ENCODE data around the gene TWNK.

The TWNK gene

DNA sequence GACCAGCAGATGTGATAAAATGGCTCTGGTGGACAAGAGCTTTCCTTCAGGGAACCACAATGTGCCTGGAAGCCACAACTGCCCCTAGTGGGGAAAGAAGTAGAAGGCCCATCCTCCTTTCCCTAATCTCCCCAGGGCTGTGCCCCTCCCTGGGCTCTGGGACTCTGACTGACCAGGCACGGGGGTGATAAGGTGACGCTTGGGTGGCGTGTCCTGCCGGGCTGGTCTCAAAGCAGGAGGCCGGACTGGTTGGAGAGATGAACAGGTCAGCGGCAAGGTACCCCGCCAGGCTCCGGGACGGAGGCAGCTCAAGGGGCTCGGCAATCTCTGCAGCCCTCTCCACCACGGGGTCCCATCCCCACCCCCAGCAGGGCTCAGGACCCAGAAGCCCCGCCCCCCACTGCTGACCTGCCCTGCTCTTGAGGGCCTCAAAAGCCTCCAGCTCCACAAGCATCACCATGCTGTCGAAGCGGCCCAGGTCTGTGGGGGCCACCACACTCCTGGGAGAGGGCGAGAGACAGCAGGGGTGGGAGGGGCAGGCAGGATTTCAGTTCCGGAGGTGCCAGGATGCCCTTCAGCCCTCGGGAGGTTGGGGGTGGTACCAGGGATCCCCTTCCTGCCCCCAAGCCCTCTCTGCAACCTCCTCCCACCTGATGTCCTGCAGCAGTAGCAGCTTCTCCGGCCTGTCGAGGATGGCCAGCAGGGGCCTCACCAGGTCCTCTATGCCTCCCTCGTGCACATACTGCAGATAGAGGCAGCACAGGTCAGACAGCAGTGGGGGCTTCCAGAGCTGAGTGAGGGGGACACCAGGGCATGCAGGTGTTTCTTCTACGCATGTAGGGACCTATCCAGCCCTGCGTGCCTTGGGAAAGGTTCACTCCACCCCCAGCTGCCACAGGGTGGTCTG is 24.4 kb downstream of the TWNK start:
- no peak for DNase-seq (ENCODE audit: low read depth)

DNA sequence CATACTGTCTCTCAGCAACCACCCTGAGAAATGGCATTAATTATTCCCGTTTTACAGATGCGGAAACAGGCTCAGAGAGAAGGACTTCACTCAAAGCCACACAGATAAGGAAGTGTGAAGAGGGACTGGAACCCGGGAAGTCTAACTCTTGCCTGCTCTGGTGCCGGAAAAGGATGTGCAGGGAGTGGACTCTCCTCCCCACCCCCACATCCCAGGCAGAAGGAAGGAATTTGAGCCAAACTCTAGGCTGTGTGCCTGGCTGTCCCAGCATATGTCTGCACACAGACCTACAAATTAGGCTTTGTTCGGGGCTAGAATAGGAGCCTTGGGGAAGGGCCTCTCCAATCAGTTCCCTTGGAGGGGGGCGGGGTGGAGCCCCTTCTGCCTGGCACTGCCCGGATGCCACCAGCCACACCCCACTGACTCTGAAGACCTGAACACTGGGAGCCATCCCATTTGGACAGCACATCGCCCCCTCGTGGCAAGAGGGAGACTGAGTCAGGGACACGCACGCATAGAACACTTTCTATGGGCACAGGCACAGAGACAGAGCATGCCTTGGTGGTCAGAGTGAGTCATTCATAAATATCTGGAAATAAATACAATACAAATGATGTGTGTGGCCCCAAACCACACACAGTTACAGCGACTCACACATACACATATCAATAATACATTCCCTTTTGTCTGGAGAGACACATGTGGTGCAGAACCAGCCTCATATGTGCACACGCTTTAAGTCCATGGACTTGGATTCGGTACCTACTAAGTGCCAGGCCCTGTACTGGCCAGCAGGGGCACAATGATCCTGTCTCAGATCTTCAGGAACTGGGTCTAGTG is 25.4 kb downstream of the TWNK start:
- DNase-seq (ENCODE audit: low read depth), result peak; percentile 90

DNA sequence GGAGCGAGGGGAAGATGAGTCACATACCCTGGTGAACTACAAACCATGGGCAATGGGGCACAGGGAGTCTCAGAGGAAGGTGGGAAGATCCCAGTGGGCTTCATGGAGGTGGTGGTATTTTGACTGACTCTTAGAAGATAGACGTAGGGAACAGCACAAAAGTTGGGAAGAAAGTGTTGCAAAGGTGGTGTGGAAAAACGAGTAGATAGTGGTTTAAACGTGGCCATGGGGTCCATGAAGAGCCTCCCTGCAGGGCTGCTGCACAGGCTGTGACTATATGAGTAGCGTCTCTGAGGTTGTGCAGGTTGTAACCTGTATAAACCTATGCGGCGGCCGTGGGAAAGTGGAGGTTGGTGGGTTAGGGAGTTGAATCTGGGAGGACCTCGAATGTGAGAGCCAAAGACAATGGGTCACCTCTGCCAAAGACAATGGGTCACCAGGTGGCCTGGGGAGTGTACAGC is 26.1 kb downstream of the TWNK start:
- no peak for DNase-seq (ENCODE audit: low read depth)

DNA sequence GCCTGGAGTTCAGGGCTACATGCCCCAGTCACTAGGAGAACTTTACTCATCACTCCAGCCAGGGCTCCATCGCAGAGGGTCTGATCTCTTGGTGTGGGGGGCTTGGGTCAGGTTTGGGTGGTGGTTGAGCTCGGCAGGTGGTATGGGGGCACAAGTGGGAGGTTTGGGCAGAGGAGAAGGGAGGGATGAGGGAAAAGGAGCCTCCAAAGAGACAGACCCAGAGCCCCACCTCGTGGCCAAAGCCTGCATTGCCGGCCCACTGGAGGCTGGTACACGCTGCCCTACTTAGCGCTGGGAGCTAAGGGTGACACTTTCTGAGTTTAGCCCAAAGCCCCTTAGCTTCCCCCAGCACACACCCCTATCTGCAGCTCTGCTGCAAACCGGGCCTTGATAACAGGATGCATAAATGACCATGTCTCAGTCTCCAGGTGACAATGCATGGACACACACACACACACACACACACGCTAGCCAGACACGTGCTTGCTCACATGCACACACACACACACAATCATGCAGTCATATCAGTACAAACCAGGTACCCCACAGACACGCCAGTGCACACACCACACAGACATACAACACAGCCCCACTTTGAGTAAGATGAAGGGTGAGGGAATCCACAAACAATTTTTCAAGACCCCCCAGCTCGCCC is 27.0 kb downstream of the TWNK start:
- DNase-seq (ENCODE audit: low read depth), result peak; percentile 38

DNA sequence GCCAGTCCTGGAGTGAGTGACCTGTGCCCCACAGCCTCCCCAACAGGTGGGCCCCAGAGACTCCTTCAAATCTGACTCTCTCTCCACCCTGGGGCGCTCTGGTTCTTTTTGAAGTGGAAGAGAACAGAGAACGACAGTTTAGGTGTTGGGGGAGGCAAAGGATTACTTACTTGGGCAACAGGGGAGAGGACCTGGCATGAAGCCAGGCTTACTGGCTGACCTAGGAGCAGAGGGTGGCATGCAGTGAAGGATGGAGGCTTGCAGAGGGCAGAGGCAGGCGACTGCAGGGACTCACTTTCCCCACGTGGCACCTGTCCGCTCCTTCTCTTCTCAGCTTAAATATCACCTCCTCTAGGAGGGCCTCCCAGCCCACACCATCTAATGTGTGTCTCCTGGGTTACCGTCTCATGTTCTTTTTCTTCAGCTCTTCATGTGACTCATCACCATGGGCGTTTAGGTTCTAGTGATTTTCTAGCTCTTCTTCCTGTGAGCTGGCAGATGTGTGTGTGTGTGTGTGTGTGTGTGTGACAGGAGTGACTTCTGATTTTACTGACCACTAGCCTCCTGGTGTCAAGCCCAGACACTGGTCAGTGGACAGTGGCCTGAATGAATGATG is 27.7 kb downstream of the TWNK start:
- peak; percentile 91 for DNase-seq (ENCODE audit: low read depth)

DNA sequence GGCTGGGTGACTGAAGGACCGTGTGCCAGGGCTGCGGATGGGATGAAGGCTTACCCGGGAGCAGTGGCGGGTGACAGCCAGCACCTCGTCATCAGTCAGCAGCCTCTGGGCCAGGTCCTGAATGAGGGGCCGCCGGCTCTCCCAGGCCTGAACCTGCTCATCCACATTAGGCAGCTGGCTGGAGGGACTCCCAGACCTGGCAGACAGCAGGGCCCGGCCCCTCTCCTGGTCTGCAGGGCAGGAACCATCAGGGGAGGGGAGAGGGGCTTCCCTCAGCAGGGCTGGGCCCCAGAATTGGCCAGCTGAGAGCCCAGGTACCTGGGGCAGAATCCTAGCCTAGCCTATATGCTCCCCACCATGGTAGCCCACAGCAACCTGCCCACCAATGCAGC is 28.2 kb downstream of the TWNK start:
- DNase-seq (ENCODE audit: low read depth), result no peak

DNA sequence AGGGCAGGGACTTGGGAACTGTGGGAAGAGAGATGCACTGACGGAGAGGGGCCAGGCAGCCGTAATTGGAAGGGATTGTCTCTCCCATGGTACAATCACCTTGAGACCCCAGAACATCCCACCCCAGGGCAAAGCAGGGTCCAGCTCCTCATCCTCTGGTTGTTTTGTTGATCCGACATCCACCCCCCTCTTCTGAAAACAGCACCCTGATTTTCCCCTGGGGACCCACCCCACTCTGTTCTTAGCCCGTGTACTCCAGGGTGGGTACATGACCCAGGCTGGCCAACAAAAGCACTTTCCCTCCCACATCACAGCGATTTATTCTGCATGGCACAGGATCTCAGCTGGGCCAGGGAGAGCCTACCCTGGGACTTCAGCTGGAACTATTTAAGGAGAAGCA is 29.5 kb downstream of the TWNK start:
- no peak for DNase-seq (ENCODE audit: low read depth)

DNA sequence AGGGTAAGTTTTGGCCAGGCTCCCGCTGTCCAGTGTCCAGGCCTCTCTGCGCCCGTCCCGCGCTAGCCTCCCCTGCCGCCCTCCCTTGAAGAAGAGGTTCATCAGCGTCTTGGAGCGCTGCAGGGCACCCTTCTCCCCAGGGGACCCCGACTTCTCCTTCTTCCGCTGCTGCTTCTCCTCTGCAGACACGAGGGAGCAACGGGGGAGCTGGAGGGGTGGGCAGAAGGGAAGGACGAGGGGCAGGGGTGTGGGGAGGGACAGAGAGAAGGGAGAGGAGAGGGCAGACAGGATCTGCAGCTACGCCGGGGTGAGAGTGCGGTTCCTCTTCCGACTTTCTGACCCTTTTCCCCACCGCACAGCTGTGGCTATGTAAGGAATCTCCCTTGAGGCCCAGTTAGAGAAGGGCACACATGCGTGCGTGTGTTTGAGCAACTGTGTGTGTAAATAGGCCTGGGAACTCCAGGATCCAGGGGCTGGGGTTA is 30.8 kb downstream of the TWNK start:
- DNase-seq (ENCODE audit: low read depth), result no peak

DNA sequence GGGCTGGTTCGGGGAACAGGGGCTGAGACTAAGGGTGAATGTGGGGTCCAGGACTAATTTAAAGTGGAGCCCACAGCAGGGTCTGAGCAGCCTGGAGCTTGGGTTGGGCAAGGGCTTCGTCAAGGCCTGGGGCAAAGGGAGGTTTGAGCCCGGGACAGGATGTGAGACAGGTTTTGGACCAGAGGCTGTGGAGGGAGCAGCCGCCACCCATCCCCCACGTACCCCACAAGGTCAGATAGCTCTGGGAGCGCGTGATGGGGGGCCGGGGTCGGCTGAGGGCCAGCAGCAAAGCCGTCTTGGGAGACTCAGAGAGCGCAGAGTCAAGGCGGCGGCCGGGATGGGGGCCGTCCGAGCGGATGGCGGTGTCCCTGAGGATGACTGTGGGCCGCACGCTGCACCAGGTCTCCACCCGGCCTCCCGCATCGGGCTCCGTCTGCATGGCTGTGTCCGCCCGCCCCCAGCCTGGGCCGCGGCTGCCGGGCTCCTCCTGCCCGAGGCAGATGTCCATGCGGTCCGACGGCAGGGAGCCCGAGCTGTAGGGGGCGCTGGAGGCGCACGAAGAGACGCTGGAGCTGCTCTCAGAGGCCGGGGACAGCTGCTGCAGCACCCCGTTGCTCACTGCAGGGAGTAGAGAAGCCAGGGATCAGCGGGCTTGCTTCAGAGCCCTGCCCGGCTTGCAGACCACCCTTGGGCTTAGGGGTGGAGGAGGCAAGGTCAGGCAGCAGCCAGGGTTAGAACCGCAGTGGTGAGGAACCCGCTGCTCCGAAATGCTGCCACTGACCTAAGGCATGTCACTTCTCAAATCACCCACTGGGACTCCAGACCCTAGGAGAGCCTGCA is 31.5 kb downstream of the TWNK start:
- DNase-seq (ENCODE audit: low read depth), result peak; percentile 61

DNA sequence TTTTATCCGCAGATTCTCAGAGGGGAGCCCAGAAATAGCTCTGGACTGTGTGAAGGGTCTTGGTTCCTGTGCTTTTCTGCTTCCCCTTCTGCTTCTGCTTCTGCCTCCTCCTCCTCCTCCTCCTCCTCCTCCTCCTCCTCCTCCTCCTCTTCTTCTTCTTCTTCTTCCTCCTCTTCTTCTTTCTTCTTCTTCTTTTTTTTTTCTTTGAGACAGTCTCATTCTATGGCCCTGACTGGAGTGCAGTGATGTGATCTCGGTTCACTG is 32.0 kb downstream of the TWNK start:
- DNase-seq (ENCODE audit: low read depth), result no peak

DNA sequence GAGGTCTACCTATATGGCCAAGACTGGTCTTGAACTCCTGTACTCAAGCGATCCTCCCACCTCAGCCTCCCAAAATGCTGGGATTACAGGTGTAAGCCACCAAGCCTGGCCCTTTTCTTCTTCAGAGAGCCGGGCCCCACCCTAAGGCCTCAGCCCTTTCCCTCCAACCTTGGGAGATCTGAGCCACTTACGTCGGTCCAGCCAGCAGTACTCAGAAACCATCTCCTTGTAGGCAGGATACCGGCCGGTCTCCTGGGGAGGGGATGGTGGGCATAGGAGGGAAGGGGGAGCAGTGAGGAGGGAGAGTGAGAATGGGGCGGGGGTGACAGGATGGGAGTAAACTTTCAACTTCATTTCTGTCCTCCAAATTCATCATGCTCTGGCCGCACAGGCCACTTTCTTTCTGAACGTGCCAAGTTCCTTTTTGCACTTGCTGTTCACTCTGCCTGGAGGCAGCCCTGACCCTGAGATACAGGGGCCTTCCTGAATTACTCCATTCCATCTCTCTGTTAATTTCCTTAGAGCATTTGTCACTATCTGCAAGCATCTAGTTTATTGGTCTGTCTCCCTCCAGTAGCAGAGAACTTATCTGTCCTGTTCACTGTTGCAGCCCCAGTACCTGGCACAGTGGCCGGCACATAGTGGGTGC is 33.2 kb downstream of the TWNK start:
- DNase-seq (ENCODE audit: low read depth), result no peak

DNA sequence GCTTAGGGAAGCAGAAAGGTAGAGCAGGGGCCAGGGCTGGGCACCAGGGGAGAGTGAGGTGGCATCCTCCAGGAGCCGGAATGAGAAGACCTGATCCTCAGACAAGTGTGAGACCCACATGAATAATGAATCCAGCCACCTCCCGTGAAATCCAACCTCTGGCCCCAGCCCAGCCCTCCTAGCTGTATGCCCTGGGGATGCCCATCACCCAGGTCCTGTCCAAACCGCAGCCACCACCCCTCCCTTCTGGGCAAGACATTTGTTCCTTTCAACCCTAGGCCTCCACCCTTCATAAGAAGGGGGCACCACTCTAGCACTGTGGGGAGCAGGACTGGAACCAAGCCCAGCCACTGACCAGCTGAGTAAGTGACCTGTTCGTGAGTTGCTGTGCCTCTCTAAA is 33.9 kb downstream of the TWNK start:
- no peak for DNase-seq (ENCODE audit: low read depth)

DNA sequence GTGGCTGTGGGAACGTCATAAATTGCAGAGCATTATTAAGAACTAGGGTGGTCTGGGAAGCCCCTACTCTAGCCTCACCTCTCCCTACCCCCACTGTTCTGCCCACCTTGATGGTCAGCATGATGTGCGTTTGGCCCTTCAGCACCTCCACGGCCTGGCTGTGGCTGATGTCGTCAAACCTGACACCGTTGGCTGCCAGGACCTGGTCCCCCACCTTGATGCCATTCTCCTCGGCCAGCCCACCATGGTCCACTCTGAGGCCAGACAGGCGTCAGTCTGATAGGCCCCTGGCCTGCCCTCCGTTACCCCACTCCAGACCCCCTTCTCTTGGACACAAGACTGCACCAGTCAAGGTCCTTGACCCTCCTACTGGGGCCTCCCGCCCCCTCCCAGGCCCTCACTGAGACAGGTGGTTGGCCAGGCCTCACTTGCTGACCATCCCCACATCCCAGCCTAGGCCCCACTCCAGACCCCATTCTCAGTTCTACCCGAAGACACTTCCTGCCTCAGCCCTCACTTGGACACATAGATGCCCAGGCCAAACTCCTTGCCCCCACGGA is 34.4 kb downstream of the TWNK start:
- no peak for DNase-seq (ENCODE audit: low read depth)

DNA sequence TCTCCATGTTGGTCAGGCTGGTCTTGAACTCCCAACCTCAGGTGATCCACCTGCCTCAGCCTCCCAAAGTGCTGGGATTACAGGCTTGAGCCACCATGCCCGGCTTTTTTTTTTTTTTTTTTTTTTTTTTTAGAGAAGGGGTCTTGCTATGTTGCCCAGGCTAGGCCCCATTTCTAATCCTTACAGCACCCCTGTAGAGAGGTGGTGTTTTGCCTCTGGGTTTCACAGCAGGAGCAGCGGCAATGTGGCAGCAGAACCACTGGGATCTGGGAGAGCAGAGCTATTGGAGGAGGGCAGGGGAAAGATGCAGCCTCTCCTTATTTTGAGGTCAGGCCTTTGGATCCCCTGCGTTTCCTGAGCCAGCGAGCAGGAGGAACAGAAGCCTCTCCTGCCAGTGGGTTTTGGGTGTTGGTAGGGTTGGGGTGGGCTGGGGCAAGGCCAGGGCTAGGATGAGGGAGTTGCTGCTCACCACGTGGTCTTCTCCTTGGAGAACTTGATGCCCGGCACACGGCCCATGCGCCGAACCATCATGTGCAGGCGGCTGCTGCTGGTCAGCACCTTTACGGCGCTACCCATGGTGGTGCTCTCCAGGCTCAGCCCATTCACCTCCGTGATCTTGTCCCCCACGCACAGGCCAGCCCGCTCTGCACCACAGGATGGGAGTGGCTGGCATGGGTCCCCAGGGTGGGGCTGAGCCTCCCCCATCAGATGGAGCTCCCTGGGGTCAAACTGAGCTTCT is 35.8 kb downstream of the TWNK start:
- no peak for DNase-seq (ENCODE audit: low read depth)

DNA sequence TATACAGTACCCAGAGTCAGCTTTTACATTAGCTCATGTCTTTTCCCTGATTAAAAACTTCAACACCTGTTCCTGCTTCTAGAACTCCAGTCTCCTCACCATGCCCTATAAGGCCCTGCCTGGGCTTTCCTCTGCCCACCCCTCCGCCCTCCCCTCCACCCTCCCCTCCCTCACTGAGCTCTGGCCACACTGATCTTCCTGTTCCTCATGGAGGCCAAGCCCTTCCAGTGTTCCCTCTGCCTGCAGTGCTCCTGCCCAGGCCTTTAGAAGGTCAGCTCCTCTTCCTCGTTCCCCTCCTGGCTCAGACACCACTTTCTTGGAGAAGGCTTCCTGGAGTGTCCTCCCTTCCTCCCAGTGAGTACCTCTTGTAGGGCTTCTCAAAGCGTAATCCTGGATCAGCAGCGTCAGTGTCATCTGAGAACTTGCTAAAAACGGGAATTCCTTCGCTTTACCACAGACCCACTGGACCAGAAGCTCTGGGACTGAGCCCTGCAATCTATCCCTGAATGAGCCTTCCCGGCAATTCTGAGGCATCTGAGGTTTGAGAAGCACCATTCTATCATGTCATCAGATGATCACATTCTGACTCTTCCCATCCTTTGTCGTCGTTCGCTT is 39.9 kb downstream of the TWNK start:
- DNase-seq (ENCODE audit: low read depth), result no peak

DNA sequence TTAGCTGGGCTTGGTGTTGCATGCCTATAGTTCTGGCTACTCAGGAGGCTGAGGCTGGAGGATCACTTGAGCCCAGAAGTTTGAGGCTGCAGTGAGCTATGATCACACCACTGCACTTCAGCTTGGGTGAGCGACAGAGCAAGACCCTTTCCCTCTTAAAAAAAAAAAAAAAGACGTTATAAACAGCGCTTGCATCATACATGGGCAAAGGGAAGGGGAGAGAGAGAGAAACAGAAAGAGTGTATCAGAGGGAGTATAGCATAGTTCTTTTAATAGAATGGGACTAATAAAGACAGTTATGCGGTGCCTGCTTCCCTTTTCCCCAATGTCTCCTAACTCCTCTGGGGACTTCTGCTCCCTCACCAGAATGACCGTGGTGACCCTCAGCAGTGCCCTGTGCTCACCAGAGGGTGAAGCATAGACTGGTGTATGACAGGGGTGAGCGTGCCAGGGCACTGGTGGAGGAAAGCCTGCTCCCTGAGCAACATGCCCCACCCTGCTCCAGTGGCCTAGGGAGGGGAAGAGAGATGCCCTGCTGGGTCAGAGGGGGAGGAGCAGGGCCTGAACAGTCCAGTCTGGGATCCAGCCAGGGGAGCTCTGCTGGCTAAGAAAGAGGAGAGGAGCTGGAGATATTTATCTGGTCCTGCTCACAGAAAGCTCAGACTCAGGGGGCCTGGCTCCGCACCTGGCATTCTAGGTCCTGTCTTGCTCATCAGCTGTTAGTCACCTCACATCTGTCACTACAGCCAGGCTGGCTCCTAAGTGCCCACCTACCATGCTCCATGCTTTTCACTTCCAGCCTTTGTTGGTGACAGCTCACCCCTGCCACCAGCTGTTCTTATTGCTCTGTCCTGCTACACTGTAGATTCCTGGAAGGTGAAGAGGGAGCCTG is 41.3 kb downstream of the TWNK start:
- DNase-seq (ENCODE audit: low read depth), result no peak

DNA sequence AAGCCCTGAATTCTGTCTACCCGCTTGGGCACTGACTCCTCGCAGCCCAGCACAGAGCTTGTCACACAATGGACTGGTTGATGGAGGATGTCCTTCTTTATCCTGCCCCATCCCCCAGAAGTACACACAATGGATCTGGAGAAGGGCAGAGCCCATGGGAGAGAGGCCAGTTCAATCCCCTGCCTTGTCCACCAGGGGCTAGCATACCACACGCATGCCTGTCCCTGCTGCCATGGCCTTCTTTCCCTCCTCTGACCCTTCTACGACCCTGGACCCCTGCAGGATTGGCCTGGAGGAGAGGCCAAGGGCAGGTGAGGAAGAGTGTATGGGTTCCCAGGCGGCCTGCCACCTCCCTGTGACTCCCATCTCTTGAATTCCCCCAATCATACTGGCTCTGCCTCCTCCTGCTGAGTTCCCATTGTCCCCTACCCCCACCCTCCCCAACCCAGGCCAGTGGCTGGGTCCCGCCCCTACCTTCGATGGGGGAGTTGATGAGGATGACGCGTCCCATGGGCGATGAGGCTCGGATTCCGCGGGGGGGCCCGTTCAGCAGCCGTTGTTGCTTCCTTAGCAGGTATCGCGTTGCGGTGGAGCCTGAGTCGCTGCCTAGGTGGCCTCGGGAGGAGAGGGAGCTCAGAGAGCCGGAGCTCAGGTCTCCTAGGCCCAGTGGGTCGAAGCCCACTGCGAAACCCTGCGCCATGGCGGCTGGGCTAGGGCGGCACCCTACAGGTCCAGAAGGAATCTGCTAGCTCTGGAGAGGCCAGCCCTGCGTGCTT is 42.4 kb downstream of the TWNK start:
- DNase-seq (ENCODE audit: low read depth), result no peak
